Keratinocyte (primary cell): ENCODE data around the gene NMNAT2. TPM values are rescaled to one million over a fixed set of nuclear protein-coding genes. Genes with fewer than 3 reads are reported as not detected.

Source experiments
- DNase-seq: peaks from one replicate; pipeline ENCODE4 v3.0.0-alpha.2; 2011; ENCODE audit warnings: low read depth, missing footprints, low spot score
- FAIRE-seq: peaks from 2 replicates; lab custom pipeline; 2011; peaks lifted over from hg19 to GRCh38; lab: Jason Lieb, UNC
- H2AFZ ChIP-seq: 2 replicates; pipeline ENCODE4 v1.6.0; 2012; ENCODE audit warnings: low read length, control low read depth, inconsistent platforms; ENCODE audit not compliant: control insufficient read depth
- H3K27ac ChIP-seq: 2 replicates; pipeline ENCODE4 v1.5.1; 2011; ENCODE audit warnings: low read length; ENCODE audit not compliant: control insufficient read depth, insufficient read depth
- H3K27me3 ChIP-seq: 3 replicates; pipeline ENCODE4 v1.6.0; 2011; ENCODE audit warnings: low read length; ENCODE audit not compliant: control insufficient read depth, insufficient read depth; ENCODE audit errors: extremely low read depth
- H3K36me3 ChIP-seq, 2 experiments: 2 replicates in 1 of 2; 3 replicates in 1 of 2; pipeline ENCODE4 v1.5.1; 2011; ENCODE audit warnings: low read length in 2 of 2, mild to moderate bottlenecking in 1 of 2; ENCODE audit not compliant: control insufficient read depth in 2 of 2, insufficient read depth in 2 of 2; ENCODE audit errors: extremely low read depth in 1 of 2
- H3K4me1 ChIP-seq: 3 replicates; pipeline ENCODE4 v1.5.1; 2011; ENCODE audit warnings: low read length; ENCODE audit not compliant: control insufficient read depth, insufficient read depth; ENCODE audit errors: extremely low read depth
- H3K4me2 ChIP-seq: 3 replicates; pipeline ENCODE4 v1.6.0; 2011; ENCODE audit warnings: low read depth, low read length; ENCODE audit not compliant: control insufficient read depth, insufficient read depth; ENCODE audit errors: extremely low read depth
- H3K4me3 ChIP-seq, 3 experiments: fragments of 200-600 bp in 1 of 3; sonication (generic) in 1 of 3; 2 replicates in 2 of 3; 3 replicates in 1 of 3; pipeline ENCODE4 v1.5.1; 2011 to 2016; ENCODE audit warnings: low read length in 3 of 3, mild to moderate bottlenecking in 3 of 3, control low read depth in 2 of 3, inconsistent platforms in 1 of 3, low read depth in 1 of 3, mixed read lengths in 1 of 3, mixed run types in 1 of 3, moderate library complexity in 1 of 3; ENCODE audit not compliant: control insufficient read depth in 2 of 3, insufficient read depth in 2 of 3; ENCODE audit errors: extremely low read depth in 1 of 3
- H3K79me2 ChIP-seq: 2 replicates; pipeline ENCODE4 v1.6.0; 2012; ENCODE audit warnings: low read length; ENCODE audit not compliant: control insufficient read depth, insufficient read depth
- H3K9ac ChIP-seq: 3 replicates; pipeline ENCODE4 v1.6.0; 2011; ENCODE audit warnings: low read length; ENCODE audit not compliant: control insufficient read depth, insufficient read depth; ENCODE audit errors: extremely low read depth
- H3K9me1 ChIP-seq: 3 replicates; pipeline ENCODE4 v1.6.0; 2011; ENCODE audit warnings: low read length; ENCODE audit not compliant: control insufficient read depth, insufficient read depth; ENCODE audit errors: extremely low read depth
- H3K9me3 ChIP-seq: 2 replicates; pipeline ENCODE4 v1.5.1; 2012; ENCODE audit warnings: low read depth, low read length; ENCODE audit not compliant: control insufficient read depth
- H4K20me1 ChIP-seq: 3 replicates; pipeline ENCODE4 v1.6.0; 2011; ENCODE audit warnings: low read length; ENCODE audit not compliant: control insufficient read depth, insufficient read depth; ENCODE audit errors: extremely low read depth
- EZH2 ChIP-seq: IDR thresholded peaks from one replicate; pipeline ENCODE4 v1.6.1; 2012; ENCODE audit warnings: inconsistent platforms, mild to moderate bottlenecking, low read length, moderate library complexity
- dilution Hi-C: fragments of 300-500 bp; cut with MboI; formaldehyde crosslinking; loops from one replicate; pipeline ENCODE4 v1.7.0; 2020; ENCODE audit warnings: low sequenced_read_pairs; ENCODE audit not compliant: extremely low pct_ligation_motif_present
- polyA plus RNA-seq, 5 experiments: library from polyadenylated mRNA; depleted of rRNA in 3 of 5; stranded (reverse) in 3 of 5; stranded (forward) in 1 of 5; unstranded in 1 of 5; fragments of >200 nt; gene quantifications; 1 replicate in 1 of 5; 2 replicates in 3 of 5; 3 replicates in 1 of 5; pipeline versions ENCODE4 v1.2.1 to v1.2.3, GENCODE V29; 2011 to 2012; ENCODE audit warnings: missing spikeins in 2 of 5, low read depth in 1 of 5, low replicate concordance in 1 of 5
- TF ChIP-seq, protein P1 (sequence below), 3 experiments: IDR thresholded peaks in 1 of 3; conservative IDR thresholded peaks in 1 of 3; optimal IDR thresholded peaks in 1 of 3; 2 replicates in 2 of 3; 3 replicates in 1 of 3; pipeline versions ENCODE3 to v1.5.1; 2011; ENCODE audit warnings: low read length in 3 of 3, mild to moderate bottlenecking in 3 of 3, moderate library complexity in 2 of 3, control low read depth in 1 of 3, inconsistent platforms in 1 of 3; ENCODE audit not compliant: insufficient read depth in 2 of 3; ENCODE audit errors: extremely low read depth in 1 of 3

Gene NMNAT2
- polyA plus RNA-seq, 1 donor (not counting 4 experiments of a cell fraction or from before 2014, with no cell fraction given), result 0.72 TPM

DNA sequence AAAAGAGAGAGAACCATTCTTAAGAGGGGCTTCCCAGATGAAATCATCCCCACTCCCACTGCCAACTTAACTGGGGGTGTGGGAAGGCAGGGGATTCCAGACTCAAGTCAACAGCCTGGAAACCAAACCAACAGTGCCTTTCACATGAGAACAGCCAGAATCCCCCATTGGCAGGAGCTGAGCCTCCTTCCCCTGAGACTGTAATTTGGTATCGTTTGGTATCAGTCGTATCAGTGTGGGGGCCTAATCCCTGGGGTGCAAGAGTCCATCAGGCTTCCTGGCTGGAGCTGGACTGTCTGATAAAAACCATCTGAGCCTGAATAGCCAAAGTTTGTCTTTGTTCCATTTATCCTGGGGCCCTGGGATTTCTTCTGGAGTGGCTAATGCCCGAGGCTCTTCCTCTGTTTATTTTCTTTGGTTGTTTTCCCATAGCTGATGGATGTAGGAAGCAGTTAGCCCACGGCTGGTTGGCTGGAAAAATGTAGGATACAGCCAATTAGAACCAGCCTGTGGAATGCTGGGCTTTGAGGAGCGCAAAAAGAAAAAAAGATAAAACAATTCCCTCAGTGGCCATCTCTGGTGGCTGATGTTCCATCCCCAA, 147.5 kb downstream of the NMNAT2 start:
- no peaks in the 10 kb centered on the region for H3K9me1 ChIP-seq
- H3K4me2 ChIP-seq, result no peak overlapping the region
- H4K20me1 ChIP-seq, result no peaks in the 10 kb centered on the region
- FAIRE-seq, result no peak
- no peaks in the 10 kb centered on the region for H3K79me2 ChIP-seq
- no peaks in the 10 kb centered on the region for H3K9me3 ChIP-seq
- no peak for DNase-seq
- TF ChIP-seq, protein P1, sequence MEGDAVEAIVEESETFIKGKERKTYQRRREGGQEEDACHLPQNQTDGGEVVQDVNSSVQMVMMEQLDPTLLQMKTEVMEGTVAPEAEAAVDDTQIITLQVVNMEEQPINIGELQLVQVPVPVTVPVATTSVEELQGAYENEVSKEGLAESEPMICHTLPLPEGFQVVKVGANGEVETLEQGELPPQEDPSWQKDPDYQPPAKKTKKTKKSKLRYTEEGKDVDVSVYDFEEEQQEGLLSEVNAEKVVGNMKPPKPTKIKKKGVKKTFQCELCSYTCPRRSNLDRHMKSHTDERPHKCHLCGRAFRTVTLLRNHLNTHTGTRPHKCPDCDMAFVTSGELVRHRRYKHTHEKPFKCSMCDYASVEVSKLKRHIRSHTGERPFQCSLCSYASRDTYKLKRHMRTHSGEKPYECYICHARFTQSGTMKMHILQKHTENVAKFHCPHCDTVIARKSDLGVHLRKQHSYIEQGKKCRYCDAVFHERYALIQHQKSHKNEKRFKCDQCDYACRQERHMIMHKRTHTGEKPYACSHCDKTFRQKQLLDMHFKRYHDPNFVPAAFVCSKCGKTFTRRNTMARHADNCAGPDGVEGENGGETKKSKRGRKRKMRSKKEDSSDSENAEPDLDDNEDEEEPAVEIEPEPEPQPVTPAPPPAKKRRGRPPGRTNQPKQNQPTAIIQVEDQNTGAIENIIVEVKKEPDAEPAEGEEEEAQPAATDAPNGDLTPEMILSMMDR (optimal IDR thresholded peaks at IDR 0.05 in 1 of 3, IDR thresholded peaks at IDR 0.05 in 1 of 3, conservative IDR thresholded peaks at IDR 0.05 in 1 of 3; ENCODE audit: extremely low read depth in 1 of 3, insufficient read depth in 2 of 3, low read length in 3 of 3), result no peak
- no peak for TF ChIP-seq EZH2
- H3K36me3 ChIP-seq, result no peaks in the 10 kb centered on the region
- no peaks in the 10 kb centered on the region for H3K27me3 ChIP-seq
- no peak overlapping the region for H2AFZ ChIP-seq
- peaks cover 47% of the 10 kb centered on the region for H3K4me1 ChIP-seq
- H3K27ac ChIP-seq, result no peak overlapping the region
- no peak overlapping the region for H3K9ac ChIP-seq
- dilution Hi-C loops, result no loop called here
- H3K4me3 ChIP-seq, result no peak overlapping the region

DNA sequence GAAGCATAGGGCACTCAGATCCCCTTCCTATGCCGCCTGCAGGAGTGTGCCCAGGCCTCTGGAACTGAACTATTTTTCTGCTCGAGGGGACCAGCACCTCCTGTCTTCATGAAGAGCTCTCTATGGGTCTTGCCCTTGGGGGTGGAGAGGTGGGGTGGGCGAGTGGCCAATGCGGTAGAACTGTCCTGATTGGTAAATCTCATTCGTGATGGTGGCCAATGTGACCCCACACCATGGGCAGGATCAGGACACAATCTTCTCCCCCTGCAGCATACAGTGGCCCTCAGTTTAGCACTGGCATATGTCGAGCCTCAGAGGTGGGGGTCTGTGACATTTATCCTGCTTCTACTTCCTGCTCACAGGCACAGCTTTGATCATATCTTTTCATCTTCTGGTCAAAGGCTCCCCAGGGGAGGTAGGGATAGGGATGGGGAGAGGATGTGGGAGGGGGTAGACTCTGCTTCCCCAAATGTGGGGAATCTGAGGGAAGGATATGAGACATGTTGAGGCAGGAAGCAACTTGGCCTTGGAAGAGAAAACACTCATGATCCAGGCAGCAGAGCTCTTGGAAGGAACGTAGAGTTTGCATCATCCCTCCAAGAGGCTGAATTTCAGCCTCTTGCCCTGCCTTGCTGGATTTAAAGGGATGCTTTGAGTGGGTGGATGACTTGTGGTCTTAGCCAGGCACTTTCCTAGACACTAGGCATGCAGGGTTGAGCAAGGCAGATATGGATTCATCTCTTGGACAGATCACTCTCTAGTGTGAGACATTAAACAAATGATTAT, 150.3 kb downstream of the NMNAT2 start:
- dilution Hi-C loops, result no loop called here
- FAIRE-seq (peak; percentile 96), DNase-seq (peak; percentile 88)
- Histone ChIP-seq H3K27ac (peak overlapping the region; percentile 76), H4K20me1 (no peaks in the 10 kb centered on the region), H3K4me3 (peak overlapping the region in 1 of 3 experiments; percentile 5), H3K4me1 (peaks cover 40% of the 10 kb centered on the region), H3K36me3 (no peaks in the 10 kb centered on the region), H2AFZ (peak overlapping the region; percentile 4), H3K79me2 (no peaks in the 10 kb centered on the region), H3K4me2 (peak overlapping the region; percentile 22), H3K27me3 (no peaks in the 10 kb centered on the region), H3K9ac (peak overlapping the region; percentile 10), H3K9me3 (no peaks in the 10 kb centered on the region), H3K9me1 (no peaks in the 10 kb centered on the region)
- TF ChIP-seq EZH2, result no peak
- TF ChIP-seq, protein P1 (optimal IDR thresholded peaks at IDR 0.05 in 1 of 3, IDR thresholded peaks at IDR 0.05 in 1 of 3, conservative IDR thresholded peaks at IDR 0.05 in 1 of 3; ENCODE audit: extremely low read depth in 1 of 3, insufficient read depth in 2 of 3, low read length in 3 of 3), result no peak
